Measurements from ENCODE around the gene ARSI. TPM values are rescaled to one million over a fixed set of nuclear protein-coding genes. Genes with fewer than 3 reads are reported as not detected.
A peak's percentile ranks its signal among the peaks of the same experiment; 100 is the strongest.

ARSI gene
- total and polyA plus RNA-seq, 7 experiments from 2014 or later: 1.6 TPM; not detected in 6

DNA sequence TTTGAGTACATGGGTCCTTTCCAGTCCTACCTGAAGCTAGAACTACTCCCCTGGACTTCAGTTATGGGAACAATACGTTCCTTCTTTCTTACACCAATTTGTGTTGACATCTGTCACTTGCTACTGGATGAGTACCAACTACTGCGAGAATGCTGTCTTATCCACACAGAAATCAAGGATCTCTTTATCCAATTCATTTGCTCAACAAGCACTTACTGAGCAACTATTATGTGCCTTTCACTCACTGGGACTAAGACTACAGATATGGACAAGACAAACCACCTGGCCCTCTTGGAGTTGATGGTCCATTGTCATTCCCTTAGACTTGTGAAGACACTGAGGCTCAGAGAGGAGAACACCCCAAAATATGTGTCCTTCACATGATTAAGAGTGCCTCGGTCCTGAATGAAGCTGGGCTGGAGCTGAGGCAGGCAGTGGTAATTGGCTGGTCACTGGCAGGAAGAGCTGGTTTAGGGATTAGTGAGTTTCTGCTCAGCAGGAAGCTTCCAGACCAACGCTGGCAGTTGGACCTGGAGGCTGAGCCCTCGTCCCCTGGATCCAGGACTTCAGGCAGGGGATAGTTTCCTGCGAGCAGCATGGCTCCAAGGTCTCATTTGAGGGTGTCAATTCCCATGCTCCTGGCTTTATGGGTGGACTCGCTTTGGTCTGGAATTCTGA lies 8.4 kb upstream of the ARSI start:
- POLR2A ChIA-PET: interaction anchor here (0.6 kb wide), 1 partner anchor 355 kb away, joined by 3 read pairs; no protein-coding TSS in a partner anchor
- no peak overlapping the region for H3K27ac ChIP-seq (ENCODE audit: low read depth, low read length)
- H3K36me3 ChIP-seq (ENCODE audit: control insufficient read depth in 2 of 3, insufficient read depth in 3 of 3, low read length in 3 of 3): no peaks in the 10 kb centered on the region
- H3K9me3 ChIP-seq (ENCODE audit: control insufficient read depth in 2 of 3, low read length in 3 of 3): no peaks in the 10 kb centered on the region
- DNase-seq (no peak), ATAC-seq (peak; percentile 20)
- Mint-ChIP-seq H3K9me3 (peaks cover 0 to 2% (median 0%) of the 10 kb centered on the region in 11 donors), H3K27me3 (peaks cover 0 to 12% (median 6%) of the 10 kb centered on the region in 5 donors), H3K36me3 (peaks cover 0 to 4% (median 0%) of the 10 kb centered on the region in 5 donors), H3K4me3 (no peak overlapping the region), H3K27ac (peak overlapping the region in 1 of 9 donors; percentile 57), H3K4me1 (no peaks in the 10 kb centered on the region)
- intact Hi-C loops (cut with micrococcal nuclease): no loop called here
- H3K4me1 ChIP-seq (ENCODE audit: control insufficient read depth in 2 of 2, insufficient read depth in 2 of 2, low read length in 2 of 2): no peaks in the 10 kb centered on the region
- no peaks in the 10 kb centered on the region for H3K27me3 ChIP-seq (ENCODE audit: control insufficient read depth in 2 of 2, insufficient read depth in 2 of 2, low read length in 2 of 2)
- H3K4me3 ChIP-seq (ENCODE audit: low read length): no peak overlapping the region
- CTCF ChIA-PET: no interaction called here

DNA sequence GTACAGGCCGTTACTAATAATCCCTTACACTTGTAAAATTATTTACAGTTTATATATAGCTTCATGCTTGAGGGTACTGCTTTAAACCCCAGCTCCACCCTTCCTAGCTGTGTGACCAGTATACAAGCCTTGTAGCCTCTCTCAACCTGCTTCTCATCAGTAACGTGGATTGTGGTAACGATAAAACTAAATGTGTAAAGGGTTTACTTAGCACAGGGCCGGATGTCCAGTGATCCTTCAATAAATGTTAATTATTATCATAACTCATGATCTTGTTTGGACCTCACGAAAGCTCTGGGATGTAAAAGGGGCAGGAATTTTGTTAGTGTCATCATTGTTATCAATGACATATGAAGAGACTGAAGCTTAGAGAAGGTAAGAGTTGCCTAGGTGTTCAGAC lies 7.5 kb upstream of the ARSI start:
- Histone ChIP-seq H3K9me3 (ENCODE audit: control insufficient read depth in 2 of 3, low read length in 3 of 3) (no peaks in the 10 kb centered on the region), H3K27ac (ENCODE audit: low read depth, low read length) (no peak overlapping the region), H3K4me1 (ENCODE audit: control insufficient read depth in 2 of 2, insufficient read depth in 2 of 2, low read length in 2 of 2) (no peaks in the 10 kb centered on the region), H3K36me3 (ENCODE audit: control insufficient read depth in 2 of 3, insufficient read depth in 3 of 3, low read length in 3 of 3) (no peaks in the 10 kb centered on the region), H3K27me3 (ENCODE audit: control insufficient read depth in 2 of 2, insufficient read depth in 2 of 2, low read length in 2 of 2) (no peaks in the 10 kb centered on the region), H3K4me3 (ENCODE audit: low read length) (no peak overlapping the region)
- Mint-ChIP-seq H3K36me3 (peaks cover 0 to 4% (median 0%) of the 10 kb centered on the region in 5 donors), H3K4me1 (peaks cover 0 to 7% (median 3%) of the 10 kb centered on the region in 7 donors), H3K27me3 (peaks cover 0 to 17% (median 7%) of the 10 kb centered on the region in 5 donors), H3K4me3 (no peak overlapping the region), H3K9me3 (peaks cover 0 to 2% (median 0%) of the 10 kb centered on the region in 11 donors), H3K27ac (no peak overlapping the region)
- DNase-seq (no peak), ATAC-seq (no peak)
- ChIA-PET CTCF (no interaction called here), POLR2A (no interaction called here)
- intact Hi-C loops (cut with micrococcal nuclease): no loop called here

DNA sequence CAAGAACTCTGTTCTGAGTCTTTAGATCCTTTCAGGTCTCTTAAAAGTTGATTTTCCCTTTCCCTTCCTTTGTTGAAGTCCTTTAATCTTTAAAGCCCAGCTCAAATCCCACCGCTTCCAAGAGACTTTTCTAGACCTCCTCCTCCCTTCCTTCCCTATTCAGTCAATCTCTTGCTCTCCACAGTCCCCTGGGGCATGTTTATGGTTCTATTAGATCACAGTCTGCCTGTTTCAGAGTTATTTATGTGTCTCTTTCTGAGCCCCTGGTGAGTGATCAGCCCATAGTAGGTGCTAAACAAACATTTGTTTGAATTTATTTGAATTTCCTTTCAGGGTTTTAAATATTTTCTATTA lies 7.2 kb upstream of the ARSI start:
- Histone ChIP-seq H3K4me1 (ENCODE audit: control insufficient read depth in 2 of 2, insufficient read depth in 2 of 2, low read length in 2 of 2) (no peaks in the 10 kb centered on the region), H3K9me3 (ENCODE audit: control insufficient read depth in 2 of 3, low read length in 3 of 3) (no peaks in the 10 kb centered on the region), H3K27ac (ENCODE audit: low read depth, low read length) (no peak overlapping the region), H3K4me3 (ENCODE audit: low read length) (no peak overlapping the region), H3K27me3 (ENCODE audit: control insufficient read depth in 2 of 2, insufficient read depth in 2 of 2, low read length in 2 of 2) (no peaks in the 10 kb centered on the region), H3K36me3 (ENCODE audit: control insufficient read depth in 2 of 3, insufficient read depth in 3 of 3, low read length in 3 of 3) (no peaks in the 10 kb centered on the region)
- no peak overlapping the region for H3K27ac Mint-ChIP-seq
- peaks cover 0 to 7% (median 3%) of the 10 kb centered on the region in 7 donors for H3K4me1 Mint-ChIP-seq
- peaks cover 0 to 4% (median 0%) of the 10 kb centered on the region in 5 donors for H3K36me3 Mint-ChIP-seq
- no peak overlapping the region for H3K4me3 Mint-ChIP-seq
- ATAC-seq: no peak
- intact Hi-C loops (cut with micrococcal nuclease): no loop called here
- CTCF ChIA-PET: no interaction called here
- H3K27me3 Mint-ChIP-seq: peaks cover 0 to 19% (median 7%) of the 10 kb centered on the region in 5 donors
- H3K9me3 Mint-ChIP-seq: peaks cover 0 to 2% (median 0%) of the 10 kb centered on the region in 11 donors
- no peak for DNase-seq
- POLR2A ChIA-PET: no interaction called here

DNA sequence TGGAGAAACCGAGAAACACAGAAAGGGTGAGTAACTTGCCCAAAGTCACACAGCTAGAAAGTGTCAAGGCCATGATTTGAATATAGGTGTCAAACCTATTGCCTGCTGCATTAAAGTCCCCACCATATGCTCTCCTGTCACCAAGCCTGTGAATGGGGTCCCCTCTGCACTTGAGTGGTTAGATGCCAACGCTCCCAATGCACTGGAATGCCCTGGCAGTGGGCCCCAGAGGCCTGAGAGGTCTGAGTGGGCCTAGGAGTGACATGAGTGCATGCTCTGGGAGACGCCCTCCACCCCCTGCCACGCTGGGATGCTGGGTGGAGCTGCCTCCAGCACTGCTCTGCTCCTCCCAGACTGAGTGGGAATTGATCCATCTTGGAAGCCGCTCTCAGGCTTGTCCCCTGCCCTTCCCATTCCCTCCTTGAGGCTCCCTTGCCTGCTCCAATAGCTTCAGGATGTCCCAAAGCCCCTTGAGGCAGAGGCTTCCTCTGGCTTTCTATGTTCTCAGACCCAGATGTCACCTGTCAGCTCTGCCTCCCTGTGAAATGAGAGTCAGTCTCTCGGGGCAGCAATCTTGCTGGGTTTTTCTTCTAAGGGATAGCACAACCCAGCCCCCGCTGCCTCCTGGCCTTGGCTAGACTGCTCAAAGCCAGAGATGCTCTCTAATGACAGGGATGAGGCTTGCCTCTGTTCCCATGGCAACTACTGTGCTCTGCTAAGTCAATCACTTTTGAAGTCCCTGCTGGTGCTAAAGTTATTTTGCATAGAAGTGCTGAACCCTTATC lies 6.6 kb upstream of the ARSI start:
- intact Hi-C loops (cut with micrococcal nuclease): no loop called here
- ChIA-PET POLR2A (no interaction called here), CTCF (no interaction called here)

DNA sequence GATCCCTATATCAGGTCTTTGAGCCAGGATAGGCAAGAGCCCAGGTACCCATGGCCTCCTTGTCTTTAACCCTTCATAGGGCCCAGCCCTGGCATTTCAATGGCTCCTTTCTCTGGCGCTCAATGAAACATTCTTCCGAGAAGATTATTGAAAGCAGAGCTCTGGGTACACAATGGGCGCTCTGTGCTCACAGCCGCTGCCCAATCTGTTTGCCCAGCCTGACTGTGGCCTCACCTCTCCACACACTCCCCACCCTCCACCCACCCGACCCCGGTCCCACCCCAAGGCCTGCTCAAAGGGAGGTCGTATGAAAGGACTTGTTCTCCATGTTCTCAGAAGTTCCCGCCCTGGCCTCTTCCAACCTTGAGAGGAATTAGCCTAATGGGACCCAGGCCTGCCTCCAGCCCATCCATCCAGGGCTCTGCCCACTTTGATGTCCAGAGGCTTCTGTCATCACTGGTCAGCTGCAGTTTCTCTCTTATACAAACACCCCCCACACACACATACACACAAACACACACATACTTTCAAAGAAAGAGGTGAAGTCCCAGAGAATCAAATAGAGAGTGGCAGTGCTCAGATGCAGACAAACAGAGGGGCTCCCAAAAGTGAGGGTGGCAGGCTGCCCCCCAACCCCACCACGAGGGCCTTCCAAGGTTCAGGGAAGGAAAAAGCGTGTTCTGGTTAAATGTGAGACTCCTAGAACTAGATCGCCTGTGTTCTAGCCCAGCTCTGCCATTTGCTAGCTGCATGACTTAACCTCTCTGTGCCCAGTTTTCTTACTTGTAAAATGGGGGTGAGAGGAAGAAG lies 5.1 kb upstream of the ARSI start:
- Histone ChIP-seq H3K36me3 (ENCODE audit: control insufficient read depth in 2 of 3, insufficient read depth in 3 of 3, low read length in 3 of 3) (no peaks in the 10 kb centered on the region), H3K4me1 (ENCODE audit: control insufficient read depth in 2 of 2, insufficient read depth in 2 of 2, low read length in 2 of 2) (no peaks in the 10 kb centered on the region), H3K27me3 (ENCODE audit: control insufficient read depth in 2 of 2, insufficient read depth in 2 of 2, low read length in 2 of 2) (no peaks in the 10 kb centered on the region), H3K27ac (ENCODE audit: low read depth, low read length) (no peak overlapping the region), H3K9me3 (ENCODE audit: control insufficient read depth in 2 of 3, low read length in 3 of 3) (no peaks in the 10 kb centered on the region), H3K4me3 (ENCODE audit: low read length) (no peak overlapping the region)
- Mint-ChIP-seq H3K4me3 (no peak overlapping the region), H3K27me3 (peaks cover 10 to 40% (median 18%) of the 10 kb centered on the region in 5 donors), H3K36me3 (no peaks in the 10 kb centered on the region), H3K4me1 (peaks cover 0 to 7% (median 3%) of the 10 kb centered on the region in 7 donors), H3K27ac (no peak overlapping the region), H3K9me3 (peaks cover 0 to 2% (median 0%) of the 10 kb centered on the region in 11 donors)
- intact Hi-C loops (cut with micrococcal nuclease): no loop called here
- ChIA-PET CTCF (interaction anchor here (0.7 kb wide), 1 partner anchor 78 kb away, joined by 3 read pairs; no protein-coding TSS in a partner anchor), POLR2A (no interaction called here)
- no peak for ATAC-seq
- DNase-seq: no peak

More for the DNA sequence above, 6.6 kb upstream of the ARSI start:
- Mint-ChIP-seq H3K27ac (no peak overlapping the region), H3K27me3 (peaks cover under 1 to 25% (median 8%) of the 10 kb centered on the region in 5 donors), H3K4me3 (no peak overlapping the region), H3K4me1 (peaks cover 0 to 7% (median 3%) of the 10 kb centered on the region in 7 donors), H3K9me3 (peaks cover 0 to 2% (median 0%) of the 10 kb centered on the region in 11 donors), H3K36me3 (peaks cover 0 to 4% (median 0%) of the 10 kb centered on the region in 5 donors)
- DNase-seq: no peak
- H3K4me1 ChIP-seq (ENCODE audit: control insufficient read depth in 2 of 2, insufficient read depth in 2 of 2, low read length in 2 of 2): no peaks in the 10 kb centered on the region
- H3K27ac ChIP-seq (ENCODE audit: low read depth, low read length): no peak overlapping the region
- no peak overlapping the region for H3K4me3 ChIP-seq (ENCODE audit: low read length)
- H3K27me3 ChIP-seq (ENCODE audit: control insufficient read depth in 2 of 2, insufficient read depth in 2 of 2, low read length in 2 of 2): no peaks in the 10 kb centered on the region
- no peaks in the 10 kb centered on the region for H3K36me3 ChIP-seq (ENCODE audit: control insufficient read depth in 2 of 3, insufficient read depth in 3 of 3, low read length in 3 of 3)
- no peaks in the 10 kb centered on the region for H3K9me3 ChIP-seq (ENCODE audit: control insufficient read depth in 2 of 3, low read length in 3 of 3)
- ATAC-seq: no peak

DNA sequence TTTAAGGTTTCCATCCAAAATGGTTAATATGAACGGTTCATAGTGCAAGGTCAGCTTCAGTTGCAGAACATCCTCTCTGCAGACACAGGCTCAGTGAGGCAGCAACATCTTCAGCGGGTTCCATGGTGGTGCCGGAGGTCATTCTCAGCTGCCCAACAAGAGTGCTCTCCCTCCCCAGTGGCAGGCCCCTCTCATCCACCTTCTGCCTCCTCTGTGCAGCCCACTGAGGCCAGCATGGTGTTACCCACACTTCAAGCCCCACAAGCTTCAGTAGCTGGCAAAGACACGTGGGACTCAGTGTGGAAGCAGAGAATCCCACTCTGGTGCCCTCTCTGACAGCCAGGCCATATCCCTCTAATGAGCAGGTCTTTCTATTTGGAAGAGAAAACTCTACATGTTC lies 4.1 kb upstream of the ARSI start:
- H3K27me3 ChIP-seq (ENCODE audit: control insufficient read depth in 2 of 2, insufficient read depth in 2 of 2, low read length in 2 of 2): no peaks in the 10 kb centered on the region
- Mint-ChIP-seq H3K27ac (no peak overlapping the region), H3K36me3 (no peaks in the 10 kb centered on the region), H3K4me3 (no peak overlapping the region), H3K9me3 (peaks cover 0 to 2% (median 0%) of the 10 kb centered on the region in 11 donors), H3K27me3 (peaks cover 12 to 41% (median 23%) of the 10 kb centered on the region in 5 donors), H3K4me1 (peaks cover under 1 to 7% (median 4%) of the 10 kb centered on the region in 7 donors)
- DNase-seq (no peak), ATAC-seq (no peak)
- no peaks in the 10 kb centered on the region for H3K4me1 ChIP-seq (ENCODE audit: control insufficient read depth in 2 of 2, insufficient read depth in 2 of 2, low read length in 2 of 2)
- intact Hi-C loops (cut with micrococcal nuclease): no loop called here
- no peaks in the 10 kb centered on the region for H3K36me3 ChIP-seq (ENCODE audit: control insufficient read depth in 2 of 3, insufficient read depth in 3 of 3, low read length in 3 of 3)
- H3K27ac ChIP-seq (ENCODE audit: low read depth, low read length): no peak overlapping the region
- CTCF ChIA-PET: no interaction called here
- H3K4me3 ChIP-seq (ENCODE audit: low read length): no peak overlapping the region
- POLR2A ChIA-PET: no interaction called here
- no peaks in the 10 kb centered on the region for H3K9me3 ChIP-seq (ENCODE audit: control insufficient read depth in 2 of 3, low read length in 3 of 3)
